HT1080 (cell line): Measurements from ENCODE around the gene CAMTA1. TPM values are rescaled to one million over a fixed set of nuclear protein-coding genes. Genes with fewer than 3 reads are reported as not detected.

ENCODE experiments used
- DNase-seq: peaks from one replicate; pipeline ENCODE4 v3.0.0-alpha.2; 2015; ENCODE audit warnings: low read depth
- total RNA-seq: library from RNA; depleted of rRNA; stranded (reverse); fragments of >200 nt; shearing (Covaris generic); gene quantifications from 2 replicates; pipeline ENCODE4 v1.2.3, GENCODE V29; 2014

CAMTA1 gene
- total RNA-seq, 1 experiment from 2014 or later: 59.2 TPM

- DNase-seq: no peak
Observed at GRCh38 chr1:7004181-7004580, 218.9 kb downstream of the CAMTA1 start.

- DNase-seq: no peak
Observed at GRCh38 chr1:7005762-7006161, 220.5 kb downstream of the CAMTA1 start.

- no peak for DNase-seq
Observed at GRCh38 chr1:7006996-7007871, 222.0 kb downstream of the CAMTA1 start.

- no peak for DNase-seq
Observed at GRCh38 chr1:7007902-7008301, 222.6 kb downstream of the CAMTA1 start.

GRCh38 chr1:7008331-7008730, 223.1 kb downstream of the CAMTA1 start:
- no peak for DNase-seq

- DNase-seq: no peak
Observed at GRCh38 chr1:7008975-7009740, 223.9 kb downstream of the CAMTA1 start.

- no peak for DNase-seq
Observed at GRCh38 chr1:7009741-7010525, 224.7 kb downstream of the CAMTA1 start.

- DNase-seq: no peak
Observed at GRCh38 chr1:7010534-7011200, 225.4 kb downstream of the CAMTA1 start.

GRCh38 chr1:7011826-7012225, 226.6 kb downstream of the CAMTA1 start:
- DNase-seq: no peak

GRCh38 chr1:7012461-7012924, 227.2 kb downstream of the CAMTA1 start:
- peak; percentile 25 for DNase-seq

GRCh38 chr1:7013833-7014639, 228.8 kb downstream of the CAMTA1 start:
- DNase-seq: no peak

- DNase-seq: no peak
Observed at GRCh38 chr1:7014640-7014930, 229.3 kb downstream of the CAMTA1 start.

GRCh38 chr1:7015022-7015421, 229.8 kb downstream of the CAMTA1 start:
- DNase-seq: no peak

- DNase-seq: no peak
Observed at GRCh38 chr1:7018351-7018750, 233.1 kb downstream of the CAMTA1 start.

- no peak for DNase-seq
Observed at GRCh38 chr1:7018826-7019225, 233.6 kb downstream of the CAMTA1 start.

- DNase-seq: no peak
Observed at GRCh38 chr1:7019510-7019909, 234.3 kb downstream of the CAMTA1 start.

- DNase-seq: no peak
Observed at GRCh38 chr1:7022058-7022457, 236.8 kb downstream of the CAMTA1 start.

GRCh38 chr1:7025013-7025412, 239.8 kb downstream of the CAMTA1 start:
- no peak for DNase-seq

GRCh38 chr1:7026169-7026568, 240.9 kb downstream of the CAMTA1 start:
- DNase-seq: peak; percentile 85

- no peak for DNase-seq
Observed at GRCh38 chr1:7032992-7033391, 247.7 kb downstream of the CAMTA1 start.
